ENCODE measurements around the gene GLT6D1. TPM values are rescaled to one million over a fixed set of nuclear protein-coding genes. Genes with fewer than 3 reads are reported as not detected.

Gene GLT6D1
- total and polyA plus RNA-seq, 2 donors (not counting 3 experiments of a cell fraction or from before 2014, with no cell fraction given): not detected

DNA sequence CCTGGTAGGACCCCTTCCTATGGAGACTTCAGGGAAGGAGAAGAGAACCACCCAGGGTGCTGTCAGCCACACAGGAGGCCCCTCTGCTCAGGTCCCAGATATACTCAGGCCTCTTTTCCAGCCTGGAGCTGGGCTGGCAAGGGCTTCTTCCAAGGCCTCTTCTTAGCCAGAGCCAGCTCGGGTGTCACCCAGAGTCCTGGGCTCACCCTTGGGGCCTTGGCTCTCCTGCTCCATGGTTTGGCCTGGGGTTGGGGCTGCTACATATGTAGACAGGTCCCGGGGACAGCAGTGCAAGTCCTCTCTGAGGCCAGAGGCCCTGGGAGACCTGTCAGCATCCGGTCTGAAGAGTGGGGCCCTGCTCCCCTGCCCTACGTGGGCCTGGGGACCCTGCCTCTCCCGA, 55.0 kb downstream of the GLT6D1 start:
- ChIA-PET POLR2A (no interaction called here), CTCF (no interaction called here)
- DNase-seq (ENCODE audit: low read depth, low spot score): no peak
- Histone ChIP-seq H3K9ac (replicated peaks; ENCODE audit: extremely low read depth, insufficient read depth, low read length) (no peak overlapping the region), H3K36me3 (ENCODE audit: control insufficient read depth in 2 of 2, extremely low read depth in 1 of 2, insufficient read depth in 2 of 2, low read length in 2 of 2) (no peaks in the 10 kb centered on the region), H3K27me3 (ENCODE audit: control insufficient read depth in 2 of 2, insufficient read depth in 2 of 2, low read length in 2 of 2) (no peaks in the 10 kb centered on the region), H3K4me2 (ENCODE audit: insufficient read depth, low read length) (no peak overlapping the region), H4K20me1 (replicated peaks; ENCODE audit: control insufficient read depth, extremely low read depth, insufficient read depth, low read length) (no peaks in the 10 kb centered on the region), H3K9me1 (replicated peaks; ENCODE audit: control insufficient read depth, extremely low read depth, insufficient read depth, low read length) (no peaks in the 10 kb centered on the region), H2AFZ (ENCODE audit: low read depth, low read length) (no peak overlapping the region), H3K4me3 (replicated peaks in 1 of 3; ENCODE audit: insufficient read depth in 1 of 3, low read depth in 1 of 3, low read length in 3 of 3) (no peak overlapping the region), H3K4me1 (ENCODE audit: control insufficient read depth, extremely low read depth, insufficient read depth, low read length) (peaks cover 6% of the 10 kb centered on the region), H3K27ac (ENCODE audit: insufficient read depth, low read depth, low read length) (no peak overlapping the region), H3K9me3 (replicated peaks; ENCODE audit: control insufficient read depth, insufficient read depth, low read length) (no peaks in the 10 kb centered on the region), H3K79me2 (ENCODE audit: control insufficient read depth, insufficient read depth, low read length) (no peaks in the 10 kb centered on the region)
- intact Hi-C loops (cut with micrococcal nuclease) (no loop called here), dilution Hi-C loops (cut with MboI; ENCODE audit: extremely low pct_ligation_motif_present, low sequenced_read_pairs) (no loop called here)
- no peak for FAIRE-seq
- TF ChIP-seq, protein P1, sequence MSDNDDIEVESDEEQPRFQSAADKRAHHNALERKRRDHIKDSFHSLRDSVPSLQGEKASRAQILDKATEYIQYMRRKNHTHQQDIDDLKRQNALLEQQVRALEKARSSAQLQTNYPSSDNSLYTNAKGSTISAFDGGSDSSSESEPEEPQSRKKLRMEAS (IDR thresholded peaks at IDR 0.05; ENCODE audit: insufficient read depth, insufficient read length): no peak
- TF ChIP-seq EZH2 (IDR thresholded peaks at IDR 0.05; ENCODE audit: borderline replicate concordance, low read depth, low read length, severe bottlenecking): no peak
- TF ChIP-seq, protein P2, sequence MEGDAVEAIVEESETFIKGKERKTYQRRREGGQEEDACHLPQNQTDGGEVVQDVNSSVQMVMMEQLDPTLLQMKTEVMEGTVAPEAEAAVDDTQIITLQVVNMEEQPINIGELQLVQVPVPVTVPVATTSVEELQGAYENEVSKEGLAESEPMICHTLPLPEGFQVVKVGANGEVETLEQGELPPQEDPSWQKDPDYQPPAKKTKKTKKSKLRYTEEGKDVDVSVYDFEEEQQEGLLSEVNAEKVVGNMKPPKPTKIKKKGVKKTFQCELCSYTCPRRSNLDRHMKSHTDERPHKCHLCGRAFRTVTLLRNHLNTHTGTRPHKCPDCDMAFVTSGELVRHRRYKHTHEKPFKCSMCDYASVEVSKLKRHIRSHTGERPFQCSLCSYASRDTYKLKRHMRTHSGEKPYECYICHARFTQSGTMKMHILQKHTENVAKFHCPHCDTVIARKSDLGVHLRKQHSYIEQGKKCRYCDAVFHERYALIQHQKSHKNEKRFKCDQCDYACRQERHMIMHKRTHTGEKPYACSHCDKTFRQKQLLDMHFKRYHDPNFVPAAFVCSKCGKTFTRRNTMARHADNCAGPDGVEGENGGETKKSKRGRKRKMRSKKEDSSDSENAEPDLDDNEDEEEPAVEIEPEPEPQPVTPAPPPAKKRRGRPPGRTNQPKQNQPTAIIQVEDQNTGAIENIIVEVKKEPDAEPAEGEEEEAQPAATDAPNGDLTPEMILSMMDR (IDR thresholded peaks at IDR 0.05; ENCODE audit: extremely low read depth in 1 of 2, insufficient read depth in 1 of 2, low read depth in 1 of 2, low read length in 2 of 2): no peak
- BruUV-seq (replicated peaks): no TSS peak

DNA sequence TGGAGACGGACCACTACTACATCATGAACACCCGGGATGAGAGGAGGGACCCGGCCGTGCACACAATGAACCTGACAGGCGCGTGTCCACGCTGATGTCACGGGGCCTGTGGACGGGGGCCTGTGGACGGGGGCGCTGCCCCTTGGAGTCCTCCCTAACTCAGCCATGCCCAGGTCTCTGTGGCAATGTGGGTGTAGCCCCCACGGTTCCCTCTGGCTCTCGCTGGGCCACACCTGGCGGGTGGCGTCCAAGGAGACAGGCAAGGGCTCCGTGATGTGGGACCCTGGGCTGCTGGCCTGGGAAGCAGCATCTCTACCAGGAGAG, 55.7 kb downstream of the GLT6D1 start:
- intact Hi-C loops (cut with micrococcal nuclease) (no loop called here), dilution Hi-C loops (cut with MboI; ENCODE audit: extremely low pct_ligation_motif_present, low sequenced_read_pairs) (no loop called here)
- BruUV-seq (replicated peaks): no TSS peak
- no peak overlapping the region for H3K4me3 ChIP-seq (replicated peaks in 1 of 3; ENCODE audit: insufficient read depth in 1 of 3, low read depth in 1 of 3, low read length in 3 of 3)
- no peak overlapping the region for H2AFZ ChIP-seq (ENCODE audit: low read depth, low read length)
- H3K79me2 ChIP-seq (ENCODE audit: control insufficient read depth, insufficient read depth, low read length): no peaks in the 10 kb centered on the region
- no peak for FAIRE-seq
- no peak overlapping the region for H3K9ac ChIP-seq (replicated peaks; ENCODE audit: extremely low read depth, insufficient read depth, low read length)
- H3K27me3 ChIP-seq (ENCODE audit: control insufficient read depth in 2 of 2, insufficient read depth in 2 of 2, low read length in 2 of 2): no peaks in the 10 kb centered on the region
- H3K9me1 ChIP-seq (replicated peaks; ENCODE audit: control insufficient read depth, extremely low read depth, insufficient read depth, low read length): no peaks in the 10 kb centered on the region
- H3K4me2 ChIP-seq (ENCODE audit: insufficient read depth, low read length): no peak overlapping the region
- DNase-seq (ENCODE audit: low read depth, low spot score): no peak
- no peaks in the 10 kb centered on the region for H3K36me3 ChIP-seq (ENCODE audit: control insufficient read depth in 2 of 2, extremely low read depth in 1 of 2, insufficient read depth in 2 of 2, low read length in 2 of 2)
- ChIA-PET CTCF (no interaction called here), POLR2A (no interaction called here)
- H3K27ac ChIP-seq (ENCODE audit: insufficient read depth, low read depth, low read length): no peak overlapping the region
- TF ChIP-seq FOS (IDR thresholded peaks at IDR 0.05; ENCODE audit: borderline replicate concordance, insufficient read depth, low read length) (no peak), POLR2A (IDR thresholded peaks at IDR 0.05; ENCODE audit: low read depth, low read length) (no peak), EZH2 (IDR thresholded peaks at IDR 0.05; ENCODE audit: borderline replicate concordance, low read depth, low read length, severe bottlenecking) (no peak), MYC (IDR thresholded peaks at IDR 0.05; ENCODE audit: low read depth, low read length) (no peak), GATA2 (IDR thresholded peaks at IDR 0.05; ENCODE audit: insufficient read depth, insufficient read length, low read depth, low read length) (no peak), JUN (IDR thresholded peaks at IDR 0.05; ENCODE audit: borderline replicate concordance, insufficient read depth, insufficient read length, low read depth) (no peak), POLR2AphosphoS5 (IDR thresholded peaks at IDR 0.05; ENCODE audit: insufficient read depth, low read depth, low read length) (no peak)
- TF ChIP-seq, protein P1 (IDR thresholded peaks at IDR 0.05; ENCODE audit: insufficient read depth, insufficient read length): no peak
- TF ChIP-seq, protein P2 (IDR thresholded peaks at IDR 0.05; ENCODE audit: extremely low read depth in 1 of 2, insufficient read depth in 1 of 2, low read depth in 1 of 2, low read length in 2 of 2): no peak
- peaks cover 6% of the 10 kb centered on the region for H3K4me1 ChIP-seq (ENCODE audit: control insufficient read depth, extremely low read depth, insufficient read depth, low read length)
- no peaks in the 10 kb centered on the region for H4K20me1 ChIP-seq (replicated peaks; ENCODE audit: control insufficient read depth, extremely low read depth, insufficient read depth, low read length)
- H3K9me3 ChIP-seq (replicated peaks; ENCODE audit: control insufficient read depth, insufficient read depth, low read length): no peaks in the 10 kb centered on the region
